Hepatocyte (in vitro differentiated cells): ENCODE measurements around the gene ZBTB33. TPM values are rescaled to one million over a fixed set of nuclear protein-coding genes. Genes with fewer than 3 reads are reported as not detected.
A peak's percentile ranks its signal among the peaks of the same experiment; 100 is the strongest.

Source experiments
- DNase-seq: peaks from one replicate; pipeline ENCODE4 v3.0.0-alpha.2; 2016; ENCODE audit warnings: low spot score
- H2AFZ ChIP-seq: fragments of 200-600 bp; sonication (generic); 2 replicates; pipeline ENCODE4 v1.6.0; 2016; ENCODE audit warnings: antibody characterized with exemption, mild to moderate bottlenecking
- H3K27ac ChIP-seq: fragments of 200-600 bp; sonication (generic); 2 replicates; pipeline ENCODE4 v1.5.1; 2016; ENCODE audit warnings: mild to moderate bottlenecking
- H3K27me3 ChIP-seq: fragments of 200-600 bp; sonication (generic); 2 replicates; pipeline ENCODE4 v1.6.1; 2016
- H3K36me3 ChIP-seq: fragments of 200-600 bp; sonication (generic); replicated peaks from 2 replicates; pipeline ENCODE4 v1.5.1; 2016; ENCODE audit warnings: low read depth; ENCODE audit not compliant: insufficient read depth
- H3K4me1 ChIP-seq: fragments of 200-600 bp; sonication (generic); 2 replicates; pipeline ENCODE4 v1.5.1; 2016; ENCODE audit warnings: mild to moderate bottlenecking, moderate library complexity; ENCODE audit not compliant: insufficient read depth
- H3K4me2 ChIP-seq: fragments of 200-600 bp; sonication (generic); 2 replicates; pipeline ENCODE4 v1.6.0; 2016
- H3K4me3 ChIP-seq: fragments of 200-600 bp; sonication (generic); 2 replicates; pipeline ENCODE4 v1.5.1; 2016; ENCODE audit warnings: mild to moderate bottlenecking
- H3K79me2 ChIP-seq: fragments of 200-600 bp; sonication (generic); 2 replicates; pipeline ENCODE4 v1.6.0; 2017; ENCODE audit warnings: mild to moderate bottlenecking
- H3K9me2 ChIP-seq: fragments of 200-600 bp; sonication (generic); replicated peaks from 2 replicates; pipeline ENCODE4 v1.6.0; 2017; ENCODE audit warnings: mild to moderate bottlenecking; ENCODE audit not compliant: insufficient read depth
- H3K9me3 ChIP-seq: fragments of 200-600 bp; sonication (generic); 2 replicates; pipeline ENCODE4 v1.5.1; 2016; ENCODE audit warnings: low read depth, mild to moderate bottlenecking
- H4K20me1 ChIP-seq: fragments of 200-600 bp; sonication (generic); 2 replicates; pipeline ENCODE4 v1.6.0; 2016; ENCODE audit warnings: mild to moderate bottlenecking; ENCODE audit not compliant: insufficient read depth, poor library complexity, severe bottlenecking
- CTCF ChIP-seq: fragments of 200-600 bp; sonication (generic); IDR thresholded peaks from 2 replicates; pipeline ENCODE4 v1.5.1; 2016; ENCODE audit warnings: antibody characterized with exemption, mild to moderate bottlenecking; ENCODE audit not compliant: poor library complexity
- EZH2 ChIP-seq: fragments of 200-600 bp; sonication (generic); IDR thresholded peaks from 2 replicates; pipeline ENCODE4 v1.6.1; 2016; ENCODE audit warnings: antibody characterized with exemption, mild to moderate bottlenecking, borderline replicate concordance
- EZH2phosphoT487 ChIP-seq: fragments of 200-600 bp; sonication (generic); IDR thresholded peaks from one replicate; pipeline ENCODE4 v1.6.1; 2018; ENCODE audit warnings: antibody characterized with exemption, mild to moderate bottlenecking, low read depth, moderate library complexity; ENCODE audit not compliant: unreplicated experiment, severe bottlenecking
- WGBS: methylation state at CpG from one replicate; pipeline ENCODE4 v1.1.6; 2016; ENCODE audit warnings: low lambda C conversion rate; ENCODE audit errors: missing lambda C conversion rate; 5-methylcytosine and 5-hydroxymethylcytosine counted together
- polyA plus RNA-seq: library from polyadenylated mRNA; unstranded; fragments of >200 nt; fragmentation: Nextera tagmentation; extraction: Ambion mirVana; gene quantifications from 2 replicates; pipeline ENCODE4 v1.2.1, GENCODE V29; 2016
- total RNA-seq: library from RNA; depleted of rRNA; stranded (reverse); fragments of >200 nt; gene quantifications from 2 replicates; pipeline ENCODE4 v1.2.3, GENCODE V29; 2014

Gene ZBTB33
- total and polyA plus RNA-seq, 2 experiments from 2014 or later: 5.5 to 25.2 TPM

- no peaks in the 10 kb centered on the region for H3K4me1 ChIP-seq
- WGBS: 65% methylated on average over 10 of the region's 10 CpGs
- H4K20me1 ChIP-seq: no peaks in the 10 kb centered on the region
- no peak for DNase-seq
- H3K36me3 ChIP-seq: no peaks in the 10 kb centered on the region
- H3K27me3 ChIP-seq: no peaks in the 10 kb centered on the region
- no peaks in the 10 kb centered on the region for H3K79me2 ChIP-seq
- H2AFZ ChIP-seq: no peak overlapping the region
- no peak overlapping the region for H3K4me3 ChIP-seq
- no peaks in the 10 kb centered on the region for H3K9me3 ChIP-seq
- H3K4me2 ChIP-seq: no peak overlapping the region
- TF ChIP-seq CTCF: no peak
- no peak for TF ChIP-seq EZH2
- no peak for TF ChIP-seq EZH2phosphoT487
- no peak overlapping the region for H3K27ac ChIP-seq
- H3K9me2 ChIP-seq: no peaks in the 10 kb centered on the region
Measured at GRCh38 chrX:120281021-120281624, 30.5 kb downstream of the ZBTB33 start.

GRCh38 chrX:120281761-120282160, 31.1 kb downstream of the ZBTB33 start:
- Histone ChIP-seq H3K79me2 (no peaks in the 10 kb centered on the region), H3K27ac (peak overlapping the region; percentile 71), H3K4me3 (no peak overlapping the region), H3K36me3 (no peaks in the 10 kb centered on the region), H3K9me2 (no peaks in the 10 kb centered on the region), H3K9me3 (no peaks in the 10 kb centered on the region), H3K27me3 (no peaks in the 10 kb centered on the region), H4K20me1 (no peaks in the 10 kb centered on the region), H3K4me2 (no peak overlapping the region), H2AFZ (no peak overlapping the region), H3K4me1 (no peaks in the 10 kb centered on the region)
- no peak for DNase-seq
- TF ChIP-seq EZH2 (no peak), CTCF (no peak), EZH2phosphoT487 (no peak)
- 74% methylated on average over 4 of the region's 4 CpGs for WGBS

- Histone ChIP-seq H2AFZ (no peak overlapping the region), H3K79me2 (no peaks in the 10 kb centered on the region), H3K4me2 (no peak overlapping the region), H3K4me3 (no peak overlapping the region), H3K27ac (peak overlapping the region; percentile 52), H4K20me1 (no peaks in the 10 kb centered on the region), H3K9me3 (no peaks in the 10 kb centered on the region), H3K4me1 (no peaks in the 10 kb centered on the region), H3K27me3 (no peaks in the 10 kb centered on the region), H3K36me3 (no peaks in the 10 kb centered on the region), H3K9me2 (no peaks in the 10 kb centered on the region)
- TF ChIP-seq EZH2phosphoT487 (no peak), EZH2 (no peak), CTCF (no peak)
- 80% methylated on average over 1 of the region's 1 CpG for WGBS
- DNase-seq: no peak
Measured at GRCh38 chrX:120282697-120283096, 32.1 kb downstream of the ZBTB33 start.
